ENCODE results near the gene DCDC2.
"Not testable (repeated sequence)": the region's sequence is repeated elsewhere in the genome, so short reads cannot be mapped to it uniquely, and the experiment has no call there.

Gene DCDC2

DNA sequence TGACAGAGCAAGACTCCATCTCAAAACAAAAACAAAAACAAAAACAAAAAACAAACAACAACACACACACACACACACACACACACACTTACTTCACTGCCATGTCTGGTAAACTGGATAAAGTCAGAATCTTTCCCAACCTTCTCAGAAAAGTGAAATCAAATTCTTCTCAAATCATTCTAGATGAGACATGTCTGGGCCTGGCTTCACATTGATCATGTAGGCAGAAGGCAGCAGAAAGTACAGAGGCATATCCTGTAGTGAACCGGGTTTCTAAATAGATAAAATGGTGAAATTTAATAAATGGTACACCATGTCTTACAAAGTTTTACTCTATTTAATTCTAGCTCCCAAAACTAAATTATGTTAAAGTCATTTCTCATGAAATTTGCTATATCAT lies 30.0 kb upstream of the DCDC2 start:
- no peak overlapping the region for H3K14ac ChIP-seq (ENCODE audit: low read length)
- no CpG with 5 or more reads among the region's 1 CpG for WGBS, 2 donors (ENCODE audit: extremely low coverage in 2 of 2, insufficient read length in 2 of 2, insufficient replicate concordance in 1 of 2)
- no peak overlapping the region for H2BK5ac ChIP-seq (ENCODE audit: low read length)
- H2AFZ ChIP-seq (ENCODE audit: low read length): no peak overlapping the region
- H3K36me3 ChIP-seq (replicated peaks in 1 of 2; ENCODE audit: control insufficient read depth in 2 of 2, insufficient read depth in 2 of 2, low read length in 2 of 2): no peaks in the 10 kb centered on the region
- H3K4ac ChIP-seq (ENCODE audit: low read length): no peak overlapping the region
- H2BK120ac ChIP-seq (ENCODE audit: low read depth, low read length): no peak overlapping the region
- no peaks in the 10 kb centered on the region for H3K4me1 ChIP-seq (ENCODE audit: control insufficient read depth in 2 of 2, insufficient read depth in 1 of 2, low read depth in 1 of 2, low read length in 2 of 2)
- DNase-seq (ENCODE audit: low spot score): no peak
- H2BK12ac ChIP-seq (ENCODE audit: low read length): no peak overlapping the region
- H3K9ac ChIP-seq (ENCODE audit: low read depth, low read length, poor library complexity): no peak overlapping the region
- no peak overlapping the region for H2BK15ac ChIP-seq (ENCODE audit: low read length)
- H3K18ac ChIP-seq (ENCODE audit: low read length): no peak overlapping the region
- H4K8ac ChIP-seq (ENCODE audit: low read depth, low read length): no peak overlapping the region
- H3K27me3 ChIP-seq (ENCODE audit: control insufficient read depth in 3 of 3, insufficient read depth in 3 of 3, low read depth in 1 of 3, low read length in 3 of 3): no peaks in the 10 kb centered on the region
- H4K91ac ChIP-seq (ENCODE audit: low read depth, low read length, poor library complexity): no peak overlapping the region
- H3K4me2 ChIP-seq (ENCODE audit: insufficient read depth, low read length, poor library complexity, severe bottlenecking): no peak overlapping the region
- no peak overlapping the region for H3K4me3 ChIP-seq (ENCODE audit: low read length in 2 of 2)
- no peaks in the 10 kb centered on the region for H3K79me1 ChIP-seq (ENCODE audit: low read depth, low read length)
- H3K9me3 ChIP-seq (replicated peaks in 1 of 2; ENCODE audit: control insufficient read depth in 2 of 2, insufficient read depth in 1 of 2, low read depth in 1 of 2, low read length in 2 of 2): no peaks in the 10 kb centered on the region
- H2AK5ac ChIP-seq (ENCODE audit: low read depth, low read length): no peak overlapping the region
- H3K23ac ChIP-seq (ENCODE audit: low read depth, low read length, poor library complexity): no peak overlapping the region
- H3K27ac ChIP-seq (replicated peaks; ENCODE audit: low read length): no peak overlapping the region

- no peak overlapping the region for H2BK5ac ChIP-seq (ENCODE audit: low read length)
- H3K23ac ChIP-seq (ENCODE audit: low read depth, low read length, poor library complexity): no peak overlapping the region
- no peak overlapping the region for H3K14ac ChIP-seq (ENCODE audit: low read length)
- no peaks in the 10 kb centered on the region for H3K9me3 ChIP-seq (replicated peaks in 1 of 2; ENCODE audit: control insufficient read depth in 2 of 2, insufficient read depth in 1 of 2, low read depth in 1 of 2, low read length in 2 of 2)
- no peak overlapping the region for H4K91ac ChIP-seq (ENCODE audit: low read depth, low read length, poor library complexity)
- no peak overlapping the region for H3K9ac ChIP-seq (ENCODE audit: low read depth, low read length, poor library complexity)
- no peak overlapping the region for H3K4me3 ChIP-seq (ENCODE audit: low read length in 2 of 2)
- H4K8ac ChIP-seq (ENCODE audit: low read depth, low read length): no peak overlapping the region
- H2BK120ac ChIP-seq (ENCODE audit: low read depth, low read length): no peak overlapping the region
- no peaks in the 10 kb centered on the region for H3K27me3 ChIP-seq (ENCODE audit: control insufficient read depth in 3 of 3, insufficient read depth in 3 of 3, low read depth in 1 of 3, low read length in 3 of 3)
- no peak overlapping the region for H3K27ac ChIP-seq (replicated peaks; ENCODE audit: low read length)
- H3K4me2 ChIP-seq (ENCODE audit: insufficient read depth, low read length, poor library complexity, severe bottlenecking): no peak overlapping the region
- no peak overlapping the region for H3K18ac ChIP-seq (ENCODE audit: low read length)
- no peaks in the 10 kb centered on the region for H3K79me1 ChIP-seq (ENCODE audit: low read depth, low read length)
- H3K36me3 ChIP-seq (replicated peaks in 1 of 2; ENCODE audit: control insufficient read depth in 2 of 2, insufficient read depth in 2 of 2, low read length in 2 of 2): no peaks in the 10 kb centered on the region
- WGBS, 2 donors (ENCODE audit: extremely low coverage in 2 of 2, insufficient read length in 2 of 2, insufficient replicate concordance in 1 of 2): no CpG with 5 or more reads among the region's 8 CpGs
- no peak overlapping the region for H2BK15ac ChIP-seq (ENCODE audit: low read length)
- H2AK5ac ChIP-seq (ENCODE audit: low read depth, low read length): no peak overlapping the region
- no peaks in the 10 kb centered on the region for H3K4me1 ChIP-seq (ENCODE audit: control insufficient read depth in 2 of 2, insufficient read depth in 1 of 2, low read depth in 1 of 2, low read length in 2 of 2)
- H2AFZ ChIP-seq (ENCODE audit: low read length): no peak overlapping the region
- DNase-seq (ENCODE audit: low spot score): no peak
- no peak overlapping the region for H2BK12ac ChIP-seq (ENCODE audit: low read length)
- no peak overlapping the region for H3K4ac ChIP-seq (ENCODE audit: low read length)
Observed at GRCh38 chr6:24385536-24386269, 27.8 kb upstream of the DCDC2 start.

- not testable (repeated sequence) for H2AK5ac ChIP-seq (ENCODE audit: low read depth, low read length); DNase-seq (ENCODE audit: low spot score); H2BK12ac ChIP-seq (ENCODE audit: low read length); H2BK15ac ChIP-seq (ENCODE audit: low read length); H3K4me3 ChIP-seq (ENCODE audit: low read length in 2 of 2); H2BK5ac ChIP-seq (ENCODE audit: low read length); H3K79me1 ChIP-seq (ENCODE audit: low read depth, low read length); H3K9ac ChIP-seq (ENCODE audit: low read depth, low read length, poor library complexity); H3K27ac ChIP-seq (replicated peaks; ENCODE audit: low read length); H3K36me3 ChIP-seq (replicated peaks in 1 of 2; ENCODE audit: control insufficient read depth in 2 of 2, insufficient read depth in 2 of 2, low read length in 2 of 2); H3K14ac ChIP-seq (ENCODE audit: low read length); H4K8ac ChIP-seq (ENCODE audit: low read depth, low read length); H4K91ac ChIP-seq (ENCODE audit: low read depth, low read length, poor library complexity); H2AFZ ChIP-seq (ENCODE audit: low read length); H3K4ac ChIP-seq (ENCODE audit: low read length); H3K18ac ChIP-seq (ENCODE audit: low read length); H3K27me3 ChIP-seq (ENCODE audit: control insufficient read depth in 3 of 3, insufficient read depth in 3 of 3, low read depth in 1 of 3, low read length in 3 of 3); H3K23ac ChIP-seq (ENCODE audit: low read depth, low read length, poor library complexity); H3K4me1 ChIP-seq (ENCODE audit: control insufficient read depth in 2 of 2, insufficient read depth in 1 of 2, low read depth in 1 of 2, low read length in 2 of 2); H3K4me2 ChIP-seq (ENCODE audit: insufficient read depth, low read length, poor library complexity, severe bottlenecking); H2BK120ac ChIP-seq (ENCODE audit: low read depth, low read length); H3K9me3 ChIP-seq (replicated peaks in 1 of 2; ENCODE audit: control insufficient read depth in 2 of 2, insufficient read depth in 1 of 2, low read depth in 1 of 2, low read length in 2 of 2)
- WGBS, 2 donors (ENCODE audit: extremely low coverage in 2 of 2, insufficient read length in 2 of 2, insufficient replicate concordance in 1 of 2): no CpG with 5 or more reads among the region's 5 CpGs
Observed at GRCh38 chr6:24384369-24385130, 26.7 kb upstream of the DCDC2 start.

GRCh38 chr6:24382891-24383494 lies 25.1 kb upstream of the DCDC2 start:
- H3K14ac ChIP-seq (ENCODE audit: low read length); H3K4ac ChIP-seq (ENCODE audit: low read length); H3K27me3 ChIP-seq (ENCODE audit: control insufficient read depth in 3 of 3, insufficient read depth in 3 of 3, low read depth in 1 of 3, low read length in 3 of 3); H2AFZ ChIP-seq (ENCODE audit: low read length); H3K4me2 ChIP-seq (ENCODE audit: insufficient read depth, low read length, poor library complexity, severe bottlenecking); DNase-seq (ENCODE audit: low spot score); H2BK5ac ChIP-seq (ENCODE audit: low read length); H4K8ac ChIP-seq (ENCODE audit: low read depth, low read length); H2BK120ac ChIP-seq (ENCODE audit: low read depth, low read length); H4K91ac ChIP-seq (ENCODE audit: low read depth, low read length, poor library complexity); H3K27ac ChIP-seq (replicated peaks; ENCODE audit: low read length); H3K36me3 ChIP-seq (replicated peaks in 1 of 2; ENCODE audit: control insufficient read depth in 2 of 2, insufficient read depth in 2 of 2, low read length in 2 of 2); H3K9ac ChIP-seq (ENCODE audit: low read depth, low read length, poor library complexity); H3K23ac ChIP-seq (ENCODE audit: low read depth, low read length, poor library complexity); H2AK5ac ChIP-seq (ENCODE audit: low read depth, low read length); H3K4me1 ChIP-seq (ENCODE audit: control insufficient read depth in 2 of 2, insufficient read depth in 1 of 2, low read depth in 1 of 2, low read length in 2 of 2); H2BK15ac ChIP-seq (ENCODE audit: low read length); H3K4me3 ChIP-seq (ENCODE audit: low read length in 2 of 2); H2BK12ac ChIP-seq (ENCODE audit: low read length); H3K79me1 ChIP-seq (ENCODE audit: low read depth, low read length); H3K9me3 ChIP-seq (replicated peaks in 1 of 2; ENCODE audit: control insufficient read depth in 2 of 2, insufficient read depth in 1 of 2, low read depth in 1 of 2, low read length in 2 of 2); H3K18ac ChIP-seq (ENCODE audit: low read length): not testable (repeated sequence)
- no CpG with 5 or more reads among the region's 9 CpGs for whole genome bisulfite sequencing, 2 donors (ENCODE audit: extremely low coverage in 2 of 2, insufficient read length in 2 of 2, insufficient replicate concordance in 1 of 2)
